Measurements from ENCODE around the gene STN1.

DNA sequence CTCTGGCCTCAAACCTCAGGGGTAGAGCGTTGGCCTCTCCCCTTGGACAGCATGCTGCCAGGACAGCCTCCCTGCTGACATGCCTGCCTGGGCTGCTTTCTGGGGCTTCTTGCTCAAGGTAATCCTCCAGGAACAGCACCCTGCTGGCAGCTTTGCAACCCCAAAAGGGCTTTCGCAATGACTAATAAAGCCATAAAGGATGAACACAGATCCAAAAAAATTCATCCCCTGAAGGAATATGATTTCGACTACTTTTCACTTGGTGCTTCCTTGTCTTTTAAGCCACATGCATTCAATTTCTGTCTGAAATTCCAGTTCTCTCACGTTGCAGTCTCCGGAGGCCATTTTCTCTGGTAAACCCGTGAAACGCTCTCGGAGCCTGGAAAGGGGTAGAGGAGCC is 47.5 kb downstream of the STN1 start:
- TF ChIP-seq CTCF (IDR thresholded peaks at IDR 0.05; ENCODE audit: low read length) (no peak), EZH2 (IDR thresholded peaks at IDR 0.05; ENCODE audit: borderline replicate concordance, low read length) (no peak)

Data from OCI-LY1 (cell line).